Ishikawa (cell line): ENCODE measurements around the gene GTF2A1L.

Experiments used
- CEBPB ChIP-seq: IDR thresholded peaks from 2 replicates; pipeline ENCODE4 v1.6.1; 2012
- CREB1 ChIP-seq: IDR thresholded peaks from 2 replicates; pipeline ENCODE4 v1.6.1; 2012; ENCODE audit warnings: low read depth
- EGR1 ChIP-seq: IDR thresholded peaks from 2 replicates; pipeline ENCODE4 v1.6.1; 2012
- EP300 ChIP-seq: IDR thresholded peaks from 2 replicates; pipeline ENCODE4 v1.6.1; 2012; ENCODE audit warnings: borderline replicate concordance
- FOXM1 ChIP-seq: IDR thresholded peaks from 2 replicates; pipeline ENCODE4 v1.6.1; 2012; ENCODE audit warnings: low read depth, borderline replicate concordance
- MAX ChIP-seq: IDR thresholded peaks from 2 replicates; pipeline ENCODE4 v1.6.1; 2012
- NFIC ChIP-seq: IDR thresholded peaks from 2 replicates; pipeline ENCODE4 v1.6.1; 2012
- RAD21 ChIP-seq: IDR thresholded peaks from 2 replicates; pipeline ENCODE4 v1.6.1; 2012; ENCODE audit warnings: low read depth
- REST ChIP-seq: IDR thresholded peaks from 2 replicates; pipeline ENCODE4 v1.6.1; 2012; ENCODE audit warnings: low read depth, mild to moderate bottlenecking
- TAF1 ChIP-seq: IDR thresholded peaks from 2 replicates; pipeline ENCODE4 v1.6.1; 2012; ENCODE audit warnings: low read depth, mild to moderate bottlenecking
- TCF12 ChIP-seq: IDR thresholded peaks from 2 replicates; pipeline ENCODE4 v1.6.1; 2012; ENCODE audit warnings: low read depth
- TEAD4 ChIP-seq: IDR thresholded peaks from 2 replicates; pipeline ENCODE4 v1.6.1; 2012
- USF1 ChIP-seq: IDR thresholded peaks from 2 replicates; pipeline ENCODE4 v1.6.1; 2012
- YY1 ChIP-seq: IDR thresholded peaks from 2 replicates; pipeline ENCODE4 v1.6.1; 2012; ENCODE audit warnings: low read depth
- ZBTB7A ChIP-seq: IDR thresholded peaks from 2 replicates; pipeline ENCODE4 v1.6.1; 2012; ENCODE audit warnings: low read depth

The GTF2A1L gene

GRCh38 chr2:48583961-48584360 lies 33.7 kb upstream of the GTF2A1L start:
- TF ChIP-seq ZBTB7A (no peak), USF1 (no peak), REST (no peak), FOXM1 (no peak), EP300 (no peak), TCF12 (no peak)

- TF ChIP-seq TEAD4 (no peak), EP300 (no peak), REST (no peak), MAX (no peak), CEBPB (no peak), RAD21 (no peak), CREB1 (no peak), ZBTB7A (no peak), NFIC (no peak), USF1 (no peak), TAF1 (no peak), EGR1 (no peak), TCF12 (no peak), FOXM1 (no peak), YY1 (no peak)
These were observed 33.1 kb upstream of the GTF2A1L start for GRCh38 chr2:48584551-48584950.

GRCh38 chr2:48586433-48586832 lies 31.2 kb upstream of the GTF2A1L start:
- TF ChIP-seq TCF12 (no peak), FOXM1 (no peak), EP300 (no peak), TAF1 (no peak), RAD21 (no peak), EGR1 (no peak), MAX (no peak), TEAD4 (no peak), REST (no peak), NFIC (no peak), ZBTB7A (no peak), USF1 (no peak), CREB1 (no peak), YY1 (no peak), CEBPB (no peak)

GRCh38 chr2:48587560-48587959 lies 30.1 kb upstream of the GTF2A1L start:
- no peak for TF ChIP-seq MAX
- TF ChIP-seq NFIC = no peak
- TF ChIP-seq CREB1 = no peak
- no peak for TF ChIP-seq REST
- TF ChIP-seq ZBTB7A = no peak
- no peak for TF ChIP-seq EGR1
- TF ChIP-seq RAD21 = no peak
- TF ChIP-seq EP300 = no peak; the same call in 1 of the 2 replicates
- TF ChIP-seq USF1 = no peak
